Stimulated activated CD8-positive, alpha-beta memory T cell treated with anti-CD3 and anti-CD28 coated beads, Interleukin-12 subunit alpha, Interleukin-12 subunit beta, amount 100 ng/mL, for 24 hours (primary cell): ENCODE data around the gene CASP14.
"Not testable (repeated sequence)": the region's sequence is repeated elsewhere in the genome, so short reads cannot be mapped to it uniquely, and the experiment has no call there.

Experiments used
- DNase-seq: peaks from one replicate; pipeline ENCODE4 v3.0.0-alpha.2; 2020; ENCODE audit errors: extremely low read depth

CASP14 gene

GRCh38 chr19:15072930-15073647, 23.8 kb downstream of the CASP14 start:
- no peak for DNase-seq

- no peak for DNase-seq
Observed at GRCh38 chr19:15074371-15074770, 25.1 kb downstream of the CASP14 start.

DNA sequence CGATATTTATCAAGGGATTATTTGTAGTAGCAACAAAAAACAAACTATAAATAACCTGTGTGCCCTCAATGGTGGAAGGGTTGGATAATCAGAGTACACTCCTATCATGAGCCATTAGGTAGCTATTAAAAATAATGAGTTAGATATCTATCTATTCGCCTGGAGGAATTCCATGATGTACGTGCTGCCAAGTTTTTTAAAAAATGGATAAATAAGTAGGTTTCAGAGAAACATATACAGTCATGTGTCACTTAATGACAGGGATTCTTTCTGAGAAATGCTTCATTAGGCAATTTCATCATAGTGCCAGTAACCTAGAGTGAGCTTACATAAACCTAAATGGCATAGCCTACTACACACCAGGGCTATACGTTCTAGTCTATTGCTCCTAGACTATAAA, 26.5 kb downstream of the CASP14 start:
- no peak for DNase-seq

GRCh38 chr19:15080002-15080401, 30.7 kb downstream of the CASP14 start:
- DNase-seq, result not testable (repeated sequence)

DNA sequence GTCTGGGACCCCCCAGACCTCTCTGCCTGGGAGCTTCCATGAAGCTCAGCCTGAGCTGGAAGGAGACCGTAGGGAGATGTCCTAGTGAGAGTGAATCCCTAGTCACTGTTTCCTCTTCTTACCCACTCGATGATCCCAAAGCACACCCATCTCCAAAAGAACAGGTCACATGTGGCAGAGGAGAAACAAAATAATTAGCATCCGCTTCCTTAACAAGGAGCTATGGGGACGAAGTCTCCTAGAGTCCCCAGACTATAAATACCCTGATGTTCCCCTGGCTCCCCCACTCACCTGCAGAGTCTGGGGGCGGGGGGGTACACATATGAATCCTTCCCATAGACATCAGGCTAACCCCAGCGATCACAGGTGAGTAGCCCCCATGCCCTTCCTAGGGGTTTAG, 32.6 kb downstream of the CASP14 start, which contains the start of gene OR1I1:
TSS of gene OR1I1 (plus strand) at position 301 of the 400 bp plus-strand sequence. CDS start 4,855 bp downstream, outside the sequence.
- DNase-seq, result no peak

GRCh38 chr19:15087182-15087581, 37.9 kb downstream of the CASP14 start:
- DNase-seq, result no peak

GRCh38 chr19:15091918-15092753, 42.9 kb downstream of the CASP14 start:
- DNase-seq, result no peak

DNA sequence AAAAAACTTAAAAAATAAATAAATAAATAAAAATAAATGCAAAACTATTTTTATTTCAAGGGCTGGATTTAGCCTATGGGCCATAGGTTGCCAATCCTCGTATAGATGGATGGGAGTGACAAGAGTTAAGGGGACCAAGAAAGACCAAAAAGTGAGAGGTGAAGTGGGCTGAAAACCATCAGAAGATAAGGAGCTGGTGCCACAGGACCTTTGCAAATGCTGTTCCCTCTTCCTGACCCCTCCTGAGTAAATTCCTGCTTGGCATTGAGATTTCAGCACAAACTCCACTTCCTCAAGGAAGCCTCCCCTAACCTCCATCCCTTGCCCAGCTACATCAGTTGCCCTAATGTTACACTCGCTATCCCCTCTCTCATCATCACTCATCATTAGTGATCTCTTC, 43.7 kb downstream of the CASP14 start:
- DNase-seq, result no peak

DNA sequence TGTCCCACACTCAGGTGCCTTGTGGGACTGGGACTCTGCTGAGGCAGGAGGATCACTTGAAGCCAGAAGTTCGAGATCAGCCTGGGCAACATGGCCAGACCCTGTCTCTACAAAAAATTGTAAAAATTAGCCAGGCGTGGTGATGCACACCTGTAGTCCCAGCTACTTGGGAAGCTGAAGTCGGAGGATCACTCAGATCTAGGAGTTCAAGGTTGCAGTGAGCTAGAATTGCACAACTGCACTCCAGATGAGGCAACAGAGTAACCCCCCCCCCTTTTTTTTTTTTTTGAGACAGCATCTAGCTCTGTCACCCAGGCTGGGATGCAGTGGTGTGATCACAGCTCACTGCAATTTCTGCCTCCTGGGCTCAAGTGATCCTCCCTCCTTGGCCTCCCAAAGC, 46.9 kb downstream of the CASP14 start:
- DNase-seq, result no peak

GRCh38 chr19:15097980-15098379, 48.7 kb downstream of the CASP14 start:
- DNase-seq, result not testable (repeated sequence)

DNA sequence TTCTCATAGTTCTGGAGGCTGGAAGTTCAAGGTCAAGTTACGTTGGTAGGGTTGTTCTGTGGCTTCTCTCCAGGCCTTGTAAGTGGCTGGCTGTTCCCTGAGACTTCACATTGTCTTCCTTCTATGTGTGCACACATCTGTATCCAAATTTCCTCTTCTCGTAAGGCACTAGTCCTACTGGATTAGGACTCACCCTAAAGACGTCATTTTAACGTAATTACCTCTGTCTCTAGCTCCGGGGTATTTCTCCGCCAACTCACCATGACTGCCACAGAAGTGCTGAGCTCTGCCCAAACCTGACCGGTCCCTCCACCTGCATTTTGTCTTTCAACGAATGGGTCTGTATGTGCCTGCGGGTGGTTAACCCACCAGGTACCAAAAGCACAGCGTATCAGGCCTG, 49.2 kb downstream of the CASP14 start:
- no peak for DNase-seq

DNA sequence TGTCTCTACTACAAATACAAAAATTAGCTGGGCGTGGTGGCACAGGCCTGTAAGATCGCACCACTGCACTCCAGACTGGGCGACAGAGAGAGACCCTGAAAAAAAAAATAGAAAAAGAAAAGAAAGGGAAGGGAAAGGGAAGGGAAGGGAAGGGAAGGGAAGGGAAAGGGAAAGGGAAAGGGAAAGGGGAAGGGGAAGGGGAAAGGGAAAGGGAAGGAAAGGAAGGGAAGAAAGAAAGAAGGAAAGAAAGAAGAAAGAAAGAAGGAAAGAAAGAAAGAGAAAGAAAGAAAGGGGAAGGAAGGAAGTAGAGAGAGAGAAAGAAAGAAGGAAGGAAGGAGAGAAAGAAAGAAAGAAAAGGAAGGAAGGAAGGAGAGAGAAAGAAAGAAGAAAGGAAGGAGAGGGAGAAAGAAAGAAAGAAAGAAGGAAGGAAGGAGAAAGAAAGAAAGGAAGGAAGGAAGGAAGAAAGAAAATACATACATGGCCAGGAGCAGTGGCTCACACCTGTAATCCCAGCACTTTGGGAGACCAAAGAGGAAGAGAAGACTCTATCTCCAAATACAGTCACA, 49.8 kb downstream of the CASP14 start:
- no peak for DNase-seq

- DNase-seq, result no peak
Observed at GRCh38 chr19:15101479-15102082, 52.3 kb downstream of the CASP14 start.

GRCh38 chr19:15104003-15104402, 54.7 kb downstream of the CASP14 start:
- DNase-seq, result no peak

DNA sequence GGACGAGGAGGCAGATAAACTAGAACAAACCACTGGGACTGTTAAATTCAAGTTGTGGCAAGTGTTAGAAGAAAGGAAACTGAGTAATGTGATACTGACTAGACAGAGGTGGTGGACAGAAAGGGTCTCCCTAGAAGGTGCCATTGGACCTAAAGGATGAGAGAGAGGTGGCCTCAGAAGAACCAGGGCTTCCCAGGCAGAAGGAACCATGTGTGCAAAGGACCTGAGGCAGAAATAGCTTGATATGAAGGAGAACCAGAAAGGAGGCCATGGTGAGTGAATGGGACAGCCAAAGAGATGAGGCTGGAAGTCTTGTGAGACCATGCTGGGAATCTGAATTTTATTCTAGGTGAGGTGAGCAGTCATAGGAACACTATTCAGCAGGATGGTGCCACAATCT, 55.1 kb downstream of the CASP14 start:
- no peak for DNase-seq

DNA sequence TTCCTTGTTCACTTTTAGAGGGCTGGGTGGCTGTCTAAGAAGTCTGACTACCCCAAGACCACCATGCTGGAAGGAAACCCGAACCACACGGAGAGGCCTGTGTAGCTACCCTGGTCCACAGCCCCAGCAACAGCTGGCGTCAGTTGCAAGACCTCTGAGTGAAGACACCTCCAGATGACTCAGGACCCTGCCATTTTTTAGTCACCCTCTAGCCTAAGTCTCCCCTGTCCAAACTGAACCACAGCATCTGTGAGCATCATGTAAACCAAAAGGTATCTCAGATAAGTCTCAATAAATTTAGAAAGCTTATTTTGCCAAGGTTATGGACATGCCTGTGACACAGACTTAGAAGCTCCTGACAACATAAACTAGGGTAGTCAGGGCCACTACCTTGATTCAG, 55.8 kb downstream of the CASP14 start:
- no peak for DNase-seq

GRCh38 chr19:15107061-15108010, 58.1 kb downstream of the CASP14 start, which contains the start of gene SYDE1:
SYDE1 (plus strand) TSS chr19:15107401; CDS start chr19:15107434, 33 bp downstream.
- DNase-seq, result no peak
